ENCODE measurements around the gene MRPS10.
A peak's percentile ranks its signal among the peaks of the same experiment; 100 is the strongest.
"Not testable (repeated sequence)": the region's sequence is repeated elsewhere in the genome, so short reads cannot be mapped to it uniquely, and the experiment has no call there.

Gene MRPS10

DNA sequence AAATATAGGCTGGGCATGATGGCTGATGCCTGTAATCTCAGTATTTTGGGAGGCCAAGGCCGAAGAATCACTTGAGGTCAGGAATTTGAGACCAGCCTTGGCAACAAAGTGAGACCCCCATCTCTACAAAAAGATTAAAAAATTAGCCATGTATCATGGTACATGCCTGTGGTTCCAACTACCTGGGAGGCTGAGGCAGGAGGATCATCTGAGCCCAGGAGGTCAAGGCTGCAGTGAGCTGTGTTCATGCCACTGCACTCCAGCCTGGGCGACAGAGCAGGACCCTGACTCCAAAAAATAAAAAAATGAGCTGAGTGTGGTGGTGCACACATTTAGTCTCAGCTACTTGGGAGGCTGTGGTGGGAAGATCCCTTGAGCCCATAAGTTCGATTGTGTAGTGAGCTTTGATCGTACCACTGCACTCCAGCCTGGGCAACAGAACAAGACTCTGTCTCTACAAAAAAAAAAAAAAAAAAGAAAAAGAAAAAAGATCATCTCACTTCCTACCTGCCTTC, 12.8 kb downstream of the MRPS10 start:
- no peak for DNase-seq

DNA sequence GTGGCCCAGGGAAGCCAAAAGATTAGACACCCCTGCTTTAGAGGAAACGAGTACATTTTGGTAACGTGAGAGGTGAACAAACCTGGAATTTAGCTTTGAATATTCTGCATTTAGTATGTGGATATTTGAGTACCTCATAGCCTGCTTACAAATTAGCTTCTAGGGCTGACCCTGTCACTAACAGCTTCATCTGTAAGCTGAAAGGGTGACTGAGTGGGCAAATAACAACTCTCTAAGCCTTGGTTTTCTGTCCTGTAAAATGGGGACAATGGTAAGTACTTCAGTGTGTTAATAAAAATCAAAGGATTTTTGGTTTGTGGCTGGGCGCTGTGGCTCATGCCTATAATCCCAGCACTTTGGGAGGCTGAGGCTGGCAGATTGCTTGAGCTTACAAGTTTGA, 14.5 kb downstream of the MRPS10 start:
- DNase-seq = no peak

DNA sequence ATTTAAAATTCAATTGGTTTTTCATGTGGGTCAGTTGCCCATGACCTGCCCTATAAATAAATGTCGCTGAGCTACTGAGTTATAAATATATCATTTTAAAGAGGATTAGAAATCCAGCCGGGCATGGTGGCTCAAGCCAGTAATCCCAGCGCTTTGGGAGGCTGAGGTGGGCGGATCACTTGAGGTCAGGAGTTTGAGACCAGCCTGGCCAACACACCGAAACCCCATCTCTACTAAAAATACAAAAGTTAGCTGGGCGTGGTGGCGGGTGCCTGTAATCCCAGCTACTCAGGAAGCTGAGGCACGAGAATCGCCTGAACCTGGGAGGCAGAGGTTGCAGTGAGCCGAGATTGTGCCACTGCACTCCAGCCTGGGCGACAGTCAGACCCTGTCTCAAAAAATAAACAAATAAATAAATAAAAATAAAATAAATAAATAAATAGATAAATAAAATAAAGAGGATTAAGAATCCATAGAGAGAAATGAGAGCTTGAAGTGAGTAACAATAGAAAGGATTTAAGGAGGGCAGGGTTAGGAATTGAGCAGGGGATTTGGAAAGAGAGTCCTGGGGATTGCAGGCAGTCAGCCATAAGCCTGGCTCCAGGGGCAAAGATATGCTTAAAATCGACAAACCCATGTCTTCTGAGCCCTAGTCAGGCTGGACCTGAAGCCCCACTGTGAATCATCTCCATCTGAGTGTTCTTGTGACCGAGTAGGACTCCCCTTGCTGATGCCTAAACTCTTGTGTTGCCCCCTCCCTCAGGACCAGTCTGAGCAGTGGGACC, 15.3 kb downstream of the MRPS10 start:
- DNase-seq = not testable (repeated sequence)

DNA sequence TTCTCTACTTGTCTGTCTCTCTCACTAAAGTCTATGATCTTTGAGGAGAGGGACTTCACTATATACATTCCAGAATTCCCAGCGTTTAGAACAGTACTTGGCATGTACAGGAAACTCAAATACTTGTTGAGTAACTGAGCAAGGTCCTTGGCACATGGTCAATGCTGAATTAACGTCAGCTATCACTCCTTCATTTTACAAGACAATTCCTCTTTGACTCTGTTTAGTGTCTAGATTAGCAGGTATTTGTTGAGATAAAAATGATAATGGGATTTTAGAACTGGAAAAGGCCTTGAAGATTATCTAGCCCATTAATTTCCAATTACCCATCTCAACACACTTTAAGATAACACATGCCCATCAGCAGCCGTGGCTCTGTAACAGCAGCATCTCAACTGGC, 16.3 kb downstream of the MRPS10 start:
- no peak for DNase-seq

DNA sequence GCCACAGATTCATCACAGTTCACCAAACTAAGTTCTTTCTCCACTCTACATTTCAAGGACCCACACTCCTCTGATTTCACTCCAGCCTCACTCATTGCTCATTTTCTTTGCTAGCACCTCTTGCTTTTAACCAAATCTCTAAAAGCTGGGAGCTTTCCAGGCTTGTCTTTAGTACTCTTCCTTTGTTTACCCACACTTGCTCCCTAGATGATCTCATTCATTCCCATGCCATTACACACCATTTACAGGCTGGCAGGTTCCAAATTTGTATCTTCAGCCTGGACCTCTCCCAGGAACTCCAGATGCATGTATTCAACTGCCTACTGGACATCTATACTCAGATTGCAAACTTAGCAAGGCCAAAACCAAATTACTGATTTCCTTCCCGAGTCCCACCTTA, 17.6 kb downstream of the MRPS10 start:
- DNase-seq = peak; percentile 93

DNA sequence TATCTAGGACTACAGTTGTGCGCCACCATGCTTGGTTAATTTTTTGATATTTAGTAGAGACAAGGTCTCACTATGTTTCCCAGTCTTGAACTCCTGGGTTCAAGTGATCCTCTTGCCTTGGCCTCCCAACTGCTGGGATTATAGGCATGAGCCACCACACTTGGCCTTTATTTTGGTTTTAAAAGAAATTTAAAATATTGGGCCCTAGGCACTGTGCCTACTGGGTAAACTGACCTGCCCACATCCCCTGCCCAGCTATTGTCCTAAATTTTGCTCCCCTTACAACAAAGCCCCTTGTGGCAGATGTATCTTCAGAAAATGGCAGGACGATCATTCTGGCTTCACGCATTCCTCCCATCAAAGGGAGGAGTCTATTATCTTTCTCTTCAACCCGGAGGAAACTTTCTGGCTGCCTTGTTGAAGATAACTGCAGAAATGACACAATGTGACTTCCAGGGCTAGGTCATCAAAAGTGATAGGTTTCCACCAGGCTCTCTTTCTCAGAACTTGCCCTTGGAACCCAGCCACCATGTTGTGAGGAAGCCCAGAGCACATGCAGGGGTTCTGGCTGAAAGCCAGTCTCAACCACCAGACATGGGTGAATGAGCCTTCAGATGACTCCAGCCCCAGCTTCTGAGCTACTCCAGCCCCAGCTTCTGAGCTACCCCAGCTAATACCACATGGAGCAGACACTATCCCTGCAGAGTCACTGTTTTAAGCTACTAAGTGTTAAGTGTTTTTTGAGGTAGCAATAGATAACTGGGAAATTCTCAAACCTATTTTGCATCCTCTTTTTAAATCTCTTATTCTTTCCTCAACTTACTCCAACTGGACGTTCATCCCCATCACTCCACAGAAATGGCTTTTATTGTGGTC, 18.3 kb downstream of the MRPS10 start:
- DNase-seq = peak; percentile 84

DNA sequence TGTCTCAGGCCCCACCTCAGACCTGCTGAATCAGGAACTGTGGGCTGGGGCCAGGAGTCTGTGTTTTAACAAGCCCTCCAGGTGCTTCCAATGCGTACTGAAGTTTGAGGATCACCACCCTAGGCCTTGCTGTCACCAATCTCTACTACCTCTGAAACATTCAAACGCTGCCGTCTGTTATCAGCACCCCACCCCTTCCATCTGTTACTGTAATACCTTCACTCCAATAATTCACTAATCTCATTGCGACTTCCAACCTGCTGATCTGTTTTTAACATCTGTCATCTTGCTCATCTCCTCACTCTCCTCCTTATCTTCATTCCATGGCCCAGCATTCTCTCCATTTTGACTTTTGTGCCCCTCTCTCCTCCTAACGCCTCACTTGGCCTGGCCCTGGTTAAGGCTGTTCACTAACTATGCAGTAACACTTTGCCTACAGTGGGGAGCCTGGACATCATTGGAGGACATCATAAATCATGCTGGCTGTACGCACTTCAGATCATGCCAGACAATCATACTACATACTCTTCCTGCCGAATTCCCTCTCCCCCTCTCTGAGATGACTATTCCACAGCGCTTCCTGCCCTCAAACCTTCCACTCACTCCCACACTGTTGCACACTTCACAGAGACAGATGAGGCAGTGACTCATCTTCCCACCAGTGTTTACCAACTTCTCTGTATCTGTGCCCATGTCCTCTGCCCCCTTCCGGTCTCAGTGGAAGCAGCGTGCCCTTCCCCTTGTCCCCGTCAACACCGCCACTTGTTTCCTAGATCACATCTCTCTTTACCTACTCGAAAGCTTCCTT, 19.9 kb downstream of the MRPS10 start:
- DNase-seq = peak; percentile 96

DNA sequence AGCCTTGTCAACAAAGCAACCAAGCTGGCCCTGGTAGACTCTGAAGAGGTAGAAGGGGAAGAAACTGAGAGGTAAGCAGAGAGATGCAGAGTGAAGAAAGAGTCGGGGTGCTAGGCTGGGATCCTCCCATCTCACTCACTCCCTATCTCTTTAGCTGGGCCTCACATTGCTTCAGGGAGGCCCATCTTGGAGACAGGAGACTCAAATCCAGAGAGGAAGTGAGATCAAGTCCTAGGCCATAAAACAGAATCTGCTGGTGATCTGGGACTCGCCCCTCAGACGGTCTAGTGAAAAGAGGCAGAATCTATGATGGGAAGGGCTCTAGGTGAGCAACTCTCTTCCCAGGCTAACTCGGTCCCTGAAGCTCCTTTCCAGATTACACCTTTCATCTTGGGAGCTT, 22.2 kb downstream of the MRPS10 start:
- no peak for DNase-seq

DNA sequence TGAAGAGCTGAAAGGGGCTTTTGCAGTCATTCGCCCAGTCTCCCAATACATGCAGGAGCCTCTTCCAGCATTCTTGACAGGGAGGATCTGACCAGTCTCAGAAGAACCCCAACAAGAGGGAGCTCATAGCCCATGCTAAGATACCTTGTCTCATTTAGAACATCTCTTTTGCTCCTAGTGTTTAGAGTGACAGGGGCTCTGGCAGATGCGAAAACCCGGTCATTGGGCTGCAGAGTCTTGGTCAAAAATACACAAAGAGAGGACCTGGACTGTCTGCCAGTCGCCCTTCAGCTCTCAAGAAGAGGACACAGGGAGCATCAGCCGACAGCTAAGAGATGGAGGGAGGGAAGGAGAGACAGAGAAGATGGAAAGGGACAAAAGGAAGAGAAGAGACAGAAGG, 23.6 kb downstream of the MRPS10 start:
- DNase-seq = no peak

DNA sequence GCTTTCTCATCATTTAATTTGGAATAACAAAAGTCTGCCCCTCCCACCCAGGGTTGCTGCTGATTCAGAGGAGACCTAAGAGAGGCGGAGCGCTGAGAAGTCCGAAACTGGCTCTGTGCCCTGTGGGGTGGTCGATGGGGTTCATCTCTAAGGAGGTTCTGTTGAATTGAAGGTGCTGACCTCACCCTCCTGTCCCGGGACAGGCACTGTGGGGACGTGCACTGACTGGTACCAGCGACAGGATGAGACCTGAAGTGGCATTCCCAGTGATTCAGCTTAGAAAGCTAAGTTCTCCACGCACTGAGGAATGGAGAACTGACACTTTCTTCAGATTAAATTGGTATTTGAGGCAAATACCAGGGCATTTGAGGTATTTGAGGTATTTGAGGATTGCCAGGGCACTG, 24.2 kb downstream of the MRPS10 start:
- DNase-seq = peak; percentile 92

DNA sequence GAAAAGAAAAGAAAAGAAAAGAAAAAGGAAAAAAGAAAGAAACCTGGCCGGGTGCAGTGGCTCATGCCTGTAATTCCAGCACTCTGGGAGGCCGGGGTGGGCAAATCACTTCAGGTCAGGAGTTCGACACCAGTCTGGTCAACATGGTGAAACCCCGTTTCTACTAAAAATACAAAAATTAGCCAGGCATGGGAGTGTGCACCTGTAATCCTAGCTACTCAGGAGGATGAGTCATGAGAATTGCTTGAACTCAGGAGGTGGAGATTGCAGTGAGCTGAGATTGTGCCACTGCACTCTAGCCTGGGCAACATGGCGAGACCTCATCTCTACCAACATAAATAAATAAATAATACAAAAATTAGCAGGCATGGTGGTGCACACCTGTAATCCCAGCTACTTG, 25.3 kb downstream of the MRPS10 start:
- peak; percentile 49 for DNase-seq

DNA sequence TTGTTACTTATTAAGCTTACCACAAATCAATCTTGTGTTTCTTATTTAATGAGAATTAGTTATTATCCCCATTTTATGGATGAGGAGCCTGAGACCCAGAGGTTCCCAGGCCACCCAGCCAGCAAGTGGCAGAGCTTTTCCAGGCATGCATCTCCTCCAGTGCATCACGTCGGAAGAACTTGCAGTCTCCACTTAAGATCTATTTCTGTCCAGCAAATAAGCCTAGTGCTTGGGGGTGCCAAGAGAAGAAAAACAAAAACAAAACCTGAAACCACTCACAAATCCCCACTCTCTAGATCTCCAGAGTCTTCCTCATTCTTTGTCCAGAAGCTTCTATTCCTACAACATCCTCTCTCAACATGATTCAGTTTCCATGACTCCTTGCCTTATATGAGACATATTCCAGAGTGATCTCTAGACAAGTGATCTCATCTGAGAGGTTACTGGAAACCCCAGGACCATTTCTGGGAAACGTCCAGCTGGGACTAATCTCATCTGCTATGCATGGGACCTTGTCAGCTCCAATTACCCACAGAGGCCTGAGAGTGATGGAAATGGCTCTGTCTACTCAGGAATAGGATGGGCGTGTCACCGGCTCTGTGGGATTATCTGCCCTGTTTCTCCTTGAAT, 27.0 kb downstream of the MRPS10 start:
- peak; percentile 54 for DNase-seq

DNA sequence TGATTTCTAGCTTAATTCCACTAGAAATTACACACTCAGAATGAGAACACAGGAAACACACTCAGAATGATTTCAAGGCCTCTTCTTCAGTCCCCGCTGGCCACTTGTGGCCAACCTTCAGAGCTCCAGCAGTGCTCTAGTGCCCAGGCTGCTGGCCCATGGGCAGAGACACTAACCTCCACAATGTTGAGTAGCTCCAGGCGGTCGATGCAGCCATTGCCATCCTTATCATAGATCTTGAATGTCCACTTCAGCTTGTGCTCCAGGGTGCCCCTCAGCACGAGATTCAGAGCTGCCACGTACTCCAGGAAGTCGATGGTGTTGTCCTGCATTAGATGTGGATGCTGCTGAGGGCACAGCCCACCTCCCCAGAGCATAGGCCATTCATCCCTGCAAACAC, 29.3 kb downstream of the MRPS10 start:
- no peak for DNase-seq

DNA sequence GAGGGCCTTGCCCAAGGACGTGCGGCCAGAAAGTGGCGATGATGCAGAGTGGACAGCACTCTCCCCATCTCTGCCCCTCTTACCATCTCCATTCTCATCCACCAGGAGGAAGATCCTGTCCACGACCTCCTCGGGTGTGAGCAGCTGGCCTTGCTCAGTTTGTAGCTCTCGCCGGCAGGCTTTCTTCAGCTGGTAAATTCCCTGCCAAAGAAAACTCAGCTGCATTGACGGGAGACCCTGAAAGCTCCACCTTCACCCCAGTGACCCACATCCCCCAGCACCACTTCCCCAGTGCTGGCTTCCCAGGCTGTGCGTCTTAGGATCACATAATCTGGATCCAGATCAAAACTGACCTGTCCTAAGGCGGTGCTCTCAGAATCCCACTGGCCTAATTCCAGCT, 32.1 kb downstream of the MRPS10 start:
- DNase-seq = no peak

DNA sequence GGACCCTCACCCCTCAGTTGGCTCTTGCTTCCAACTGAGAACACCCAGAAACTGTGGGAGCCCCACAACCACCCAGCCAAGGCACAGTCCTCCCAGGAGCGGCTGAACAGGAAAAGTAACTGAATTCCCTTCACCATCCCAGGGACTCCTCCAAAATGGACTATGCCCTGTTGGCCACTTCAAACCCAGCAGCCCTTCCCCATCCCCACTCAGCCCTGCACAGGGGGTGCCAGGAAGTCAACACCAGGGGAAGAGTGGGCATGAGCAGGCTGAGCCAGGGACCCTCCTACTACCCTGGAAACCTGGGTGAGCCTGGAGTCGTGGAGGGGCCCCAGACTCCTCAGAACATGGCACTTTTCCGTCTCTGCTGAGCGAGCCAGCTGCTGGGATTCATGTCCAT, 33.2 kb downstream of the MRPS10 start:
- no peak for DNase-seq

DNA sequence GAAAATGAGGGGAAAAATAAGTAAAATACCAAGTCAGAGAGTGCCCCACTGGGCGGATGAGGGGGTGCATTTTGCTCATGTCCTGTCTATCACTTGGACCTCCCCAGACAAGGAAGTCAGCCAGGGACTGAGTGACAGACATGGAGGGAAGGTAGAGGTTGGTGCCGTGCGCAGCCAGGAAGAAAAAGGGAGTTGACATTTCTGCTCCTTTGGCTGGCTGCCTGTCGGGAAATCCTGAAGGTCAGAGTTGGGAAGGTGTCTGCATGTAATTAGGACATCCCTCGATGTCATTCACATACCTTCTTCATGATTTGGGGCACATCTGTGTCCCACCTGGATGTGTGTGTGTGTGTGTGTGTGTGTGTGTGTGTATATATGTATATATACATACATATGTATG, 35.6 kb downstream of the MRPS10 start:
- DNase-seq = no peak

DNA sequence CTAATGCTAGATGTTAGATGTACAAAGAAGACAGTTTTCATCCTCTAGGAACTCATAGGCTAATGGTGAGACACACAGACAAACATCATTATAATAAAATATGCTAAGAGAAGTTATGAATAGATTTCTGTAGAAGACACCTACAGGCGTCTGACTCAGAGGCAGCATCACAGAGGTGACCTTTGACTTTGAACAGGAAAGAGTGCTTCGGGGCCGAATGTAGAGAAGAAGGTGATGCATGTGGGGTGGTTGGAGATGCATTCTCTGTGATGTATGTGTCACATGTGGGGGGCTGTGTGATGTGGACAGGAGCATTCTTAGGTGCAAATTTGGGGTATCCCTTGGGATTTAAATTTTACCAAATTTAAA, 37.7 kb downstream of the MRPS10 start:
- no peak for DNase-seq

DNA sequence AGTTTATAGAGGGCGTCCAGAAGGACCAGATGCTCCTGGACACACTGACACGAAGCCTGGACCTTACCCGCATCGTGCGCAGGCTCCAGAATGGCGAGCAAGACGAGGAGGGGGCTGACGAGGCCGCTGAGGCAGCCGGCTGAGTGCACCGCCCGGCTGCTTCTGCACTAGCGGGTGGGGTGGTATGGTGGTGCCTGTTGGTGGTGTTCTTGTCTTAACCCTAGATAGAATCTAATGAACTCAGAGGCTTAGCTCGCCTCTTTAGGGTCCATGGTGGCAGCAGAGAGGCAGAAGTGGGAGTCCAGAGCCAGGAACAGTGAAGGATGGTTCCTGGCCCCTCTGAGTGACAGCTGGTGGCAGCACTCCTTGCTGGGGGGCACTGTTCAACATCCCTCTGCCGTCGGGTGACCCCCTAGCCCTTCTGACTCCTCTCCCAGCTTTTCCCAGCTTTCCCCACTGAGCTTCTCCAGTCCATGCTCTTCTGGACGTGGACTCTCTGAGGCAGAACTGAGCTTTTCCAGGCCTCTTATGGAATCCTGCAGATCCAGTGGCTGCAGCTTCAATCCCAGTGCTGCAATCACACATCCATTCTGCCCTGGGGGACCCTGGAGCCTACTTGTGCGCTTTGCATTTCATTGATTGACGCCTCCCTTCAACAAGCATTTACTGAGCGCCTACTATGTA, 38.3 kb downstream of the MRPS10 start:
- no peak for DNase-seq

DNA sequence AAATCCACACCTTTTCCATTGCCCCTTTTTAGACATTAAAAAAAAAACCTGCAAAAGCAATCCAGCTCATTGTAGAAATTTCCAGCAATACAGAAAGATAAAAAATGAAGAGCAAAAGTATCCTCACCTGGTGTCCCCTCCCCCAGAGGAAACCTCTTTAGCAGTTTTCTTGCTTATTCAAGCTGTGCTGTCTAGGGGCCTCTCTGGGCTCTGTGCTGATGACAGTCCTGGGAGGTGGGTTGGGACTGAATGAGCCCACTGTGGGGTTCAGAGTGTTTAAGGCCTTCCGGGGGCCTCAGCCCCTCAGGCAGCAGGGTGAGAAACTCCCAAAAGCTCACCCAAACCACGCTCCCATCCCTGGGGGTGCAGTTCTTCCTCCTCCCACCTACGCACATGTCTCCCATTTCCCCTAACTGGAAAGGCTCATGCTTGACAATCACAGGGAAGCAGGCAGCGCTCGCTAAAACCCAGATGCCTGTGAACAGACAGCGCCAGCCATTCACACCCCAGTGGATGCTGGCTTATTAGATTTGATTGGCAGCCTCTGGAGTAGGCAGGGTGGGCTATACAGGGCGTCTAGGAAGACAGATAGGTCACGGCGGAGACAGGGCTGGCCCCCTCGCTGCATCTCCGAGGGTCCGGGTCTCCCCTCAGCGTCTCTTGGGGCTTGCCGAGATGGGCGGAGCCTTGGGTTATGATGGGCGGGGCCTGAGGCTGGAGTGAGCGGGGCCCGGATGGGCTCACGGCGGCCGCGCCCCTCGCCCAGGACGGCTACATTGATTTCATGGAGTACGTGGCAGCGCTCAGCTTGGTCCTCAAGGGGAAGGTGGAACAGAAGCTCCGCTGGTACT, 39.9 kb downstream of the MRPS10 start:
- no peak for DNase-seq

DNA sequence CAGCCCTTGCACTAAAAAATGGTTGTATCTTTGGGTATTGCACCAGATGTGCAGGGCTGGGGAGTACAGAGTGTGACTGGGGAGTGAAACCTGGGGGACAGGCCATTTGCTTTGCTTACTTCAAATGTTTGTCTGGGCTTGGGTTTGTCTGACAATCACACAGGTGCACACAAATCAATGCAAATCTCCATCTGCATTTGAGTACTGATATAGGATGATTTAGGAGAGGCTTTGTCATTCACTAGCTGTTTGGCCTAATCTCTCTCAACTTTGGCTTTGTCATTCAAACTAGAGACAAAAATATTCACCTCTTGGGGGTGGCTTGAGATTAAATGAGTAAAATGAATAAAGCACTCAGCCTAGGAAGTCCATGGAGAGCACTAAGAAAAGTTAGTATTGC, 40.7 kb downstream of the MRPS10 start:
- no peak for DNase-seq

DNA sequence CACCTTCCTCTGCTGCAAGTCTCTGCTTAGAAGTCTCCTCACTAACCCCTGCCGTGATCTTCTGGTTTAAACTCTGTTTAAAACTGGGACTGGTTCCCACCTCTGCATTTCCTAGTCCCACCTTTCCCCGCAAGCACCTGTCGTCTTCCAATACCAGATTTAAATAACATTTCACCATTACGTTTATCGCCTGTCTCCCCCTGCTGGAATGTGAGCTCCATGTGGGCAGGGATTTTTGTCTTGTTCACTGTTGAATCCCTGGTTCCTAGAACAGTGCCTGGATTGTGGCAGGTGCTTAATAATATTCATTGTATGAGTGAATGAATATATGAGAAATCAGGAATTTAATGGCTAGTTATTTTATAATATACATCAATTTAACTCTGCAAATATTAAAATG, 41.8 kb downstream of the MRPS10 start:
- no peak for DNase-seq
